C4-2B (cell line): ENCODE data around the gene XPNPEP2.

Experiments used
- H3K27ac ChIP-seq: fragments of 450-650 bp; 2 replicates; pipeline ENCODE4 v1.5.1; 2017
- CTCF ChIP-seq: fragments of 450-650 bp; conservative IDR thresholded peaks from 2 replicates; pipeline ENCODE4 v1.5.1; 2017; ENCODE audit warnings: mild to moderate bottlenecking
- ZFX ChIP-seq: fragments of 450-650 bp; IDR thresholded peaks from 2 replicates; pipeline ENCODE4 v1.6.1; 2017

The XPNPEP2 gene

GRCh38 chrX:129695937-129696336 lies 42.8 kb upstream of the XPNPEP2 start:
- TF ChIP-seq ZFX (no peak), CTCF (no peak)
- no peak overlapping the region for H3K27ac ChIP-seq

GRCh38 chrX:129696463-129697155 lies 42.2 kb upstream of the XPNPEP2 start:
- peak overlapping the region; percentile 78 for H3K27ac ChIP-seq

GRCh38 chrX:129697204-129697829 lies 41.5 kb upstream of the XPNPEP2 start:
- H3K27ac ChIP-seq, result peak overlapping the region; percentile 78
- TF ChIP-seq ZFX, result no peak
- no peak for TF ChIP-seq CTCF

More at GRCh38 chrX:129696463-129697155, 42.2 kb upstream of the XPNPEP2 start:
- TF ChIP-seq CTCF (no peak), ZFX (no peak)

GRCh38 chrX:129698150-129698549 lies 40.6 kb upstream of the XPNPEP2 start:
- TF ChIP-seq CTCF (no peak), ZFX (no peak)
- H3K27ac ChIP-seq, result peak overlapping the region; percentile 78; the same call in 1 of the 2 replicates

- H3K27ac ChIP-seq, result 0 out of 2 replicates have a peak overlapping the region, but pooled peaks have one; percentile 10
Measured at GRCh38 chrX:129700536-129700935, 38.2 kb upstream of the XPNPEP2 start.

GRCh38 chrX:129701624-129702069 lies 37.1 kb upstream of the XPNPEP2 start:
- H3K27ac ChIP-seq, result no peak overlapping the region
- no peak for TF ChIP-seq ZFX
- TF ChIP-seq CTCF, result no peak

More at GRCh38 chrX:129700536-129700935, 38.2 kb upstream of the XPNPEP2 start:
- TF ChIP-seq ZFX (no peak), CTCF (no peak)

GRCh38 chrX:129704491-129704890 lies 34.3 kb upstream of the XPNPEP2 start:
- no peak overlapping the region for H3K27ac ChIP-seq
- no peak for TF ChIP-seq CTCF
- no peak for TF ChIP-seq ZFX
